Activated naive CD8-positive, alpha-beta T cell (primary cell): ENCODE measurements around the gene ZNF662.
"Not testable (repeated sequence)": the region's sequence is repeated elsewhere in the genome, so short reads cannot be mapped to it uniquely, and the experiment has no call there.

Experiments used
- H3K27ac Mint-ChIP-seq: one replicate; pipeline ENCODE4 v1.8.0; 2021; ENCODE audit warnings: mixed read lengths
- H3K27me3 Mint-ChIP-seq: one replicate; pipeline ENCODE4 v1.8.0; 2021; ENCODE audit warnings: mixed read lengths
- H3K36me3 Mint-ChIP-seq: one replicate; pipeline ENCODE4 v1.8.0; 2021; ENCODE audit warnings: mixed read lengths
- H3K4me1 Mint-ChIP-seq: one replicate; pipeline ENCODE4 v1.8.0; 2021; ENCODE audit warnings: low read depth, mixed read lengths
- H3K4me3 Mint-ChIP-seq: one replicate; pipeline ENCODE4 v1.8.0; 2021; ENCODE audit warnings: mild to moderate bottlenecking, mixed read lengths
- H3K9me3 Mint-ChIP-seq: one replicate; pipeline ENCODE4 v1.8.0; 2021; ENCODE audit warnings: low read depth, mixed read lengths

Gene ZNF662

GRCh38 chr3:42880183-42880582, 25.8 kb upstream of the ZNF662 start:
- Mint-ChIP-seq H3K36me3 (no peaks in the 10 kb centered on the region), H3K4me1 (peaks cover 6% of the 10 kb centered on the region), H3K27ac (no peak overlapping the region), H3K9me3 (no peaks in the 10 kb centered on the region), H3K4me3 (peak overlapping the region; percentile 87), H3K27me3 (no peaks in the 10 kb centered on the region)

DNA sequence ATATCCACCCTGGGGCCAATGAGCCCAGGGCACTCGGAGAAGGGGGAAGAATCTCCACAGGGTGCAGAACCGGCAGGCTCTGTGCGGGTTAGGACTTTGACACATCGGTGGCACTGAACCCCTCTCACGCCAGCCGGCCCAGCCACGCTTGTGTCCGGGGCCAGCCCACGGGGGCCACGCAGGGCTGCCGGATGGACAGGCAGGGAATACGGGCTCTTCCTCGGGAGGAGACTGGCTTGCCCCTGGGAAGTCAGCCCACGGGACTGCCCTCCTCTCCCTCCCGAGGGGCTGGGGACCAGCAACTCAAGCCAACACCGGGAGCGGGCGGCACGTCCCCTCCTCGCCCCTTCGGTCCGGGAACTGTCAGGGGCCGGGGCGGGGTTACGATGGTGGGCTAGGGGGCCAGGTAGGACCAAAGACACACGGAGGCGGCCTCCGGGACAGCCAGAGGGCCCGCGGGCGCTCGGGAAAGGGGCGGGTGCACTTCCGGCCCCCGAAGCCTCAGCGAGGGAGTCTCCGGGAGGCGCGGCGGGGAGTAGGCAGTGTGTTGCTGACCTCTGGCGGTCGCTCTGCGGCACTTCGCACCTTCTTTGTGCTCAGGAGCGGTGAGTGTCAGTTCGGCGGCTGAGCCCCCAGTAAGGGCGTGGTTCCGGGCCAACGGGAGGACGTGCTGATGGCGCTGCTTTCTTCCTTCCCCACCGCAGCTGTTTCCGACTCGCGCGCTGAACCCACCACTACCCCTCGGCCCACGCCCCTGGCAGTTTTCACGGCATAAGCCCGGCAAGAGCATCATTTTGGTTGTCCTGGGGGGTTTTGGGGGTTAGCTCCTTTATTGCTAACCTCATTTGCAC, 25.1 kb upstream of the ZNF662 start:
- H3K27ac Mint-ChIP-seq, result peak overlapping the region; percentile 56
- no peaks in the 10 kb centered on the region for H3K36me3 Mint-ChIP-seq
- H3K27me3 Mint-ChIP-seq, result no peaks in the 10 kb centered on the region
- H3K4me3 Mint-ChIP-seq, result peak overlapping the region; percentile 87
- peaks cover 6% of the 10 kb centered on the region for H3K4me1 Mint-ChIP-seq
- H3K9me3 Mint-ChIP-seq, result no peaks in the 10 kb centered on the region

DNA sequence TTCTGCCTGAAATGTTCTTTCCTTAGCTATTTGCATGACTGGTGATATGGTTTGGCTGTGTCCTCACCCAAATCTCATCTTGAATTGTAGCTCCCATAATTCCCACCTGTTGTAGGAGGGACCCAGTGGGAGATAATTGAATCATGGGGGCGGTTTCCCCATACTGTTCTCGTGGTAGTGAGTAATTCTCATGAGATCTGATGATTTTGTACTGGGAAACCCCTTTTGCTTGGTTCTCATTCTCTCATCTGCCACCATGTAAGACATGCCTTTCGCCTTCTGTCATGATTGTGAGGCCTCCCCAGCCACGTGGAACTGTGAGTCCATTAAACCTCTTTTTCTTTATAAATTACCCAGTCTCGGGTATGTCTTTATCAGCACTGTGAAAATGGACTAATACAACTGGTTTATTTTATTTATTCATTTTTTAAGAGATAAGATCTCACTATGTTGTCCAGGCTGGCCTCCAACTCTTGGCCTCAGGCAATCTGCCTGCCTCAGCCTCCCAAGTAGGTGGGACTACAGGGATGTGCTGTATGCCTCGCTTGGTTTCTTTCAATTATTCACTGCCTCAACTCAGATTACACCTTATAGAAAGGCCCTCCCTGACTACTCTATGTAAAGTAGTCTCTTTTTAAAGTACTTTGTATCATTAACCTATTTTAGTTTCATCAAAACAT, 22.6 kb upstream of the ZNF662 start:
- H3K4me3 Mint-ChIP-seq, result not testable (repeated sequence)

DNA sequence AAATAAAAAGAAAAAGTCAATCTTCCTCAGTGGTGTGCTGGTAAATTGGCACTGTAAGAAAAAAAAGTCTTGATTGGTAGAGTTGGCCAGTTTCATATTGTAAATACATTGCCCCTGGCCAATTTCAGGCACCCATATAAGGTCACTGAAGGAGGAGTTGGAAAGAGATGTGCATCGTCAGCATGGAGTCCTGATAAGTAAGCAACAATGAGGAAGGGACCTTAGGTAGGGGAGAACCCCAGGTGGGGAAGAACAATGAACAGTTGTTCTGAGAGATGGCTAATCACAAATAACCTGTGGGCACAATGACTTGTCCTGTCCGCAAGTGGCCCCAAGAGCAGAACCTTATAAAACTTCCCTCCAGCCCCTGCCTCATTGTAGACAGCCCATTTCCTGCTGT, 21.6 kb upstream of the ZNF662 start:
- H3K27me3 Mint-ChIP-seq, result peaks cover 9% of the 10 kb centered on the region
- peaks cover 6% of the 10 kb centered on the region for H3K4me1 Mint-ChIP-seq
- no peak overlapping the region for H3K4me3 Mint-ChIP-seq
- H3K27ac Mint-ChIP-seq, result no peak overlapping the region
- H3K9me3 Mint-ChIP-seq, result no peaks in the 10 kb centered on the region
- no peaks in the 10 kb centered on the region for H3K36me3 Mint-ChIP-seq

More for the DNA sequence above, 22.6 kb upstream of the ZNF662 start:
- H3K27ac Mint-ChIP-seq, H3K9me3 Mint-ChIP-seq, H3K4me1 Mint-ChIP-seq, H3K27me3 Mint-ChIP-seq, H3K36me3 Mint-ChIP-seq: not testable (repeated sequence)

DNA sequence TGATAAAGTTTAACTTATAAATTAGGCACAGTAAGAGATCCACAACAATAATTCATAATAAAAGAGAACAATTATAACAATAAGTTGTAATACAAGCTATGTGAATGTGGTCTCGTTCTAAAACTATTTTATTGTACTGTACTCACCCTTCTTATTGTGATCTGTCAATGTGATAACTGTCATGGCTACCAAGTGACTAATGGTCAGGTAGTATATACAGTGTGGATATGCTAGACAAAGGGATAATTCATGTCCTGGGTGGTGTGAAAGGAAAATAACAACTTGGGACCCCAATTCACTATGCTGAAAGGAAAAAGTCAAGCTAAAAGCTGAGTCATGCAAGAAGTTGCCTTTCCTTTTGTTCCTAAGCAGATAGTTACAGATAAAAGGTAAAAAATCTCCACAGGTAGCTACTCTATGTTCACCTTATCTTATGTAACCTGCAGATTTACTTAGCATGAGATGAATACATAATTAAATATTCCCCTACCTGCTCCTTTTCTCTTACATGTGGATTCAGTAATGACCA, 19.6 kb upstream of the ZNF662 start:
- peaks cover 9% of the 10 kb centered on the region for H3K27me3 Mint-ChIP-seq
- no peaks in the 10 kb centered on the region for H3K9me3 Mint-ChIP-seq
- peaks cover 2% of the 10 kb centered on the region for H3K4me1 Mint-ChIP-seq
- no peaks in the 10 kb centered on the region for H3K36me3 Mint-ChIP-seq
- no peak overlapping the region for H3K4me3 Mint-ChIP-seq
- no peak overlapping the region for H3K27ac Mint-ChIP-seq

- H3K36me3 Mint-ChIP-seq, result no peaks in the 10 kb centered on the region
- H3K27me3 Mint-ChIP-seq, result peaks cover 9% of the 10 kb centered on the region
- no peaks in the 10 kb centered on the region for H3K9me3 Mint-ChIP-seq
These were observed 18.9 kb upstream of the ZNF662 start for GRCh38 chr3:42887084-42887483.

GRCh38 chr3:42891042-42891441, 14.9 kb upstream of the ZNF662 start:
- Mint-ChIP-seq H3K9me3 (no peaks in the 10 kb centered on the region), H3K4me1 (no peaks in the 10 kb centered on the region), H3K4me3 (no peak overlapping the region), H3K36me3 (no peaks in the 10 kb centered on the region), H3K27me3 (peaks cover 9% of the 10 kb centered on the region), H3K27ac (no peak overlapping the region)

More at GRCh38 chr3:42887084-42887483, 18.9 kb upstream of the ZNF662 start:
- Mint-ChIP-seq H3K4me1 (no peaks in the 10 kb centered on the region), H3K27ac (no peak overlapping the region), H3K4me3 (no peak overlapping the region)

DNA sequence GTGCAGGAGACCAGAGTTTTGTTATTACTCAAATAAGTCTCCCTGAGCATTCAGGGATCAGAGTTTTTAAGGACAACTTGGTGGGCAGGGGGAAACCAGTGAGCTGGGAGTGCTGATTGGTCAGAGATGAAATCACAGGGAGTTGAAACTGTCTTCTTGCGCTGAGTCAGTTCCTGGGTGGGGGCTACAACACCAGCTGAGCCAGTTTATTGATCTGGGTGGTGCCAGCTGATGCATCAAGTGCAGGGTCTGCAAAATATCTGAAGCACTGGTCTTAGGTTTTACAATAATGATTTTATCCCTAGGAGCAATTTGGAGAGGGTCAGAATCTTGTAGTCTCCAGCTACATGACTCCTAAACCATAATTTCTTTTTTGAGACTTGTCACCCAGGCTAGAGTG, 13.8 kb upstream of the ZNF662 start:
- Mint-ChIP-seq H3K36me3 (no peaks in the 10 kb centered on the region), H3K9me3 (no peaks in the 10 kb centered on the region), H3K4me3 (no peak overlapping the region), H3K27me3 (peaks cover 9% of the 10 kb centered on the region), H3K4me1 (no peaks in the 10 kb centered on the region), H3K27ac (no peak overlapping the region)

- Mint-ChIP-seq H3K27ac (no peak overlapping the region), H3K4me3 (no peak overlapping the region), H3K4me1 (no peaks in the 10 kb centered on the region), H3K9me3 (no peaks in the 10 kb centered on the region), H3K27me3 (peaks cover 6% of the 10 kb centered on the region), H3K36me3 (no peaks in the 10 kb centered on the region)
These were observed 13.1 kb upstream of the ZNF662 start for GRCh38 chr3:42892807-42893206.

DNA sequence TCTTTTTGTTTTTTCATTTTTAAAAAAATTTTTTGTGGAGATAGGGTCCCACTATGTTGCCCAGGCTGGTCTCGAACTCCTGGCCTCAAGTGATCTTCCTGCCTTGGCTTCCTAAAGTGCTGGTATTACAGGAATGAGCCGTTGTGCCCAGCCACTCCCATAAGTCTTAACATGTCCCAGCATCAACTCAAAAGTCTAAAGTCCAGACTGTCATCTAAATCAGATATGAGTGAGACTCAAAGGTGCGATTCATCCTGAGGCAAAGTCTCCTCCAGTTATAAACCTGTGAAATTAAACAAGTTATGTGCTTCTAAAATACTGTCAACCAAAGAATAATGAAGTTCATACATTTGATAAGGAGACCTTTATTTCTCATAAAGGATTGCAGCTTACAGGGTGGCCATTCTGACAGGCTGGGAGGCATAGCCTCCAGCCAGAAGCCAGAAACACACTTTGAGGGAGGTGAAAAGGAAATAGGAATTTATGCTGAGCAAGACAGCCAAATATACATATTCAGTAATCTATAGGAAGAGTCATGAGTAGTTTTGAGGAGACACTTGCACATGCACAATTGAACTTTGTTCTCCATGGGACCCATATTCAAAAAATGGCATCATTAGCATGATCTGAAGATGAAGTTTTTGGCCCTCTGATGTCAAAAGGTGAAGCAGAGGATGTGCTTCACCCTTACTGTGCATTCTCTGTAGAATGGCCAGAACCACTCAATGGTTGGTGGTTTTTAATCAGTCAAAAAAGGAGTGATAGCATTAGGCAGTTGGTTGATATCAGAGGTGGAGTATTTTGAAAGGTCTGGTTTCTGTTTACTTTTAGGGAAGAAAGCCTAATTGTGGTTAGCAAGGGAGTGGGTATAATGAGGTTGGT, 11.0 kb upstream of the ZNF662 start:
- no peaks in the 10 kb centered on the region for H3K36me3 Mint-ChIP-seq
- H3K27me3 Mint-ChIP-seq, result no peaks in the 10 kb centered on the region
- H3K9me3 Mint-ChIP-seq, result no peaks in the 10 kb centered on the region
- H3K4me1 Mint-ChIP-seq, result no peaks in the 10 kb centered on the region
- H3K4me3 Mint-ChIP-seq, result no peak overlapping the region
- no peak overlapping the region for H3K27ac Mint-ChIP-seq

- Mint-ChIP-seq H3K4me1 (no peaks in the 10 kb centered on the region), H3K36me3 (no peaks in the 10 kb centered on the region), H3K27me3 (no peaks in the 10 kb centered on the region), H3K27ac (no peak overlapping the region), H3K9me3 (no peaks in the 10 kb centered on the region), H3K4me3 (no peak overlapping the region)
These were observed 10.4 kb upstream of the ZNF662 start for GRCh38 chr3:42895580-42895868.

GRCh38 chr3:42898896-42899675, 6.9 kb upstream of the ZNF662 start:
- H3K36me3 Mint-ChIP-seq, result peaks cover 4% of the 10 kb centered on the region
- H3K4me3 Mint-ChIP-seq, result no peak overlapping the region
- H3K4me1 Mint-ChIP-seq, result no peaks in the 10 kb centered on the region
- no peak overlapping the region for H3K27ac Mint-ChIP-seq
- H3K27me3 Mint-ChIP-seq, result no peaks in the 10 kb centered on the region
- H3K9me3 Mint-ChIP-seq, result no peaks in the 10 kb centered on the region

DNA sequence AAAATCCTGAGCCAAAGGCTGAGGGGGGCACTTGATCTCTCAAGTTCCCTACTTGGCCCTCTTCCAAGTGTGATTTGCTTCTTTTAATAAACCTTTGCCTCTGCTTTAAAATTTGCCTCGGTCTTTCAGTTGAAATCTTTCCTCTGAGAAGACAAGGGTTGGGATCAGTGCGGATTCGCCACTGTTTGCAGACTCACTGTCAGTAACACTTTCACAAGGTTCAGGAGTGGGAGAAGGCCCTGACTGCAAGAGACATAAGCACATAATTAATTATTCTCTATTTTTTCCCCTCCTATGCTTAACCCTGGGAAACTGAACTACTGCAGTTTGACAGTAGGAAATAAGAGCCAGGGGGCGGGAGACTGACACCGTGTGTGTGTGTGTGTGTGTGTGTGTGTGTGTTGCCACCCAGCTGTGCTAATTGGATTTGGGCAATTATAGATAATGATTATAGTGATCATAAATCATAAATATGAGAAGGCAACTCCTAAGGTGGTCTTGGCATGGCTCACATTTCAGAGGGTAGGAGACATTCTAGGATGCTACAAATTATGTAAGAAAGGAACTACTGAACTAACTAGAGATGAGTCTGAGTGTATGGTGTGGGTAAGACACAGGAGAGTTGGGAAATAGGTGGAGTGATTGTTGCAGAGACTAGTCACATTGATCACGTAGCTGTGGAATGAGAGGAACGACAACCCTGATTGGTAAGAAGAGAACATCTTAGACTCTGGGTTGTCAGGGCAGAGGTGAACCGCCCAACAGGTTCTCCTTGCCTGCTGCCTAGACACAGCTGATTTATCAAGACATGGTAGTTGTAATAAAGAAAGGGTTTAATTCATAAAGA, 5.5 kb upstream of the ZNF662 start:
- no peaks in the 10 kb centered on the region for H3K27me3 Mint-ChIP-seq
- peaks cover 2% of the 10 kb centered on the region for H3K4me1 Mint-ChIP-seq
- no peaks in the 10 kb centered on the region for H3K9me3 Mint-ChIP-seq
- no peak overlapping the region for H3K27ac Mint-ChIP-seq
- H3K36me3 Mint-ChIP-seq, result peaks cover 4% of the 10 kb centered on the region
- H3K4me3 Mint-ChIP-seq, result no peak overlapping the region

- no peak overlapping the region for H3K27ac Mint-ChIP-seq
- H3K4me3 Mint-ChIP-seq, result no peak overlapping the region
- H3K4me1 Mint-ChIP-seq, result peaks cover 8% of the 10 kb centered on the region
- H3K36me3 Mint-ChIP-seq, result peaks cover 4% of the 10 kb centered on the region
- no peaks in the 10 kb centered on the region for H3K9me3 Mint-ChIP-seq
- no peaks in the 10 kb centered on the region for H3K27me3 Mint-ChIP-seq
These were observed 4.9 kb upstream of the ZNF662 start for GRCh38 chr3:42901073-42901415.
